Stimulated activated CD8-positive, alpha-beta memory T cell treated with anti-CD3 and anti-CD28 coated beads, Interleukin-12 subunit alpha, Interleukin-12 subunit beta, amount 100 ng/mL, for 24 hours (primary cell): Measurements from ENCODE around the gene GPANK1.

Source experiments
- DNase-seq: peaks from one replicate; pipeline ENCODE4 v3.0.0-alpha.2; 2020; ENCODE audit errors: extremely low read depth

GPANK1 gene

GRCh38 chr6:31639449-31639861 lies 25.3 kb downstream of the GPANK1 start:
- DNase-seq = no peak

GRCh38 chr6:31639043-31639442 lies 25.8 kb downstream of the GPANK1 start:
- DNase-seq = no peak

- no peak for DNase-seq
These were observed 27.9 kb downstream of the GPANK1 start for GRCh38 chr6:31636698-31637596.

GRCh38 chr6:31634969-31635575 lies 29.7 kb downstream of the GPANK1 start:
- no peak for DNase-seq

GRCh38 chr6:31634131-31634530 lies 30.7 kb downstream of the GPANK1 start:
- DNase-seq = no peak

GRCh38 chr6:31633447-31633846 lies 31.4 kb downstream of the GPANK1 start:
- no peak for DNase-seq

GRCh38 chr6:31632279-31632946 lies 32.4 kb downstream of the GPANK1 start:
- DNase-seq = no peak

GRCh38 chr6:31631681-31632278 lies 33.0 kb downstream of the GPANK1 start:
- no peak for DNase-seq

- no peak for DNase-seq
These were observed 33.6 kb downstream of the GPANK1 start for GRCh38 chr6:31631209-31631608.

- no peak for DNase-seq
These were observed 34.4 kb downstream of the GPANK1 start for GRCh38 chr6:31630177-31630934.

GRCh38 chr6:31629014-31629413 lies 35.8 kb downstream of the GPANK1 start:
- no peak for DNase-seq

GRCh38 chr6:31627690-31628287 lies 37.0 kb downstream of the GPANK1 start:
- no peak for DNase-seq

- no peak for DNase-seq
These were observed 37.8 kb downstream of the GPANK1 start for GRCh38 chr6:31626952-31627351.

- DNase-seq = no peak
These were observed 40.7 kb downstream of the GPANK1 start for GRCh38 chr6:31624070-31624469.

- no peak for DNase-seq
These were observed 42.1 kb downstream of the GPANK1 start for GRCh38 chr6:31622684-31623091.

- no peak for DNase-seq
These were observed 42.8 kb downstream of the GPANK1 start for GRCh38 chr6:31621991-31622390.

GRCh38 chr6:31621320-31621939 lies 43.4 kb downstream of the GPANK1 start:
- no peak for DNase-seq

- peak; percentile 61 for DNase-seq
These were observed 44.0 kb downstream of the GPANK1 start, which contains the start of gene PRRC2A for GRCh38 chr6:31620586-31621319. Gene PRRC2A, plus strand, starts transcription at chr6:31620715. Its CDS starts 2,075 bp downstream, at chr6:31622790.

GRCh38 chr6:31619805-31620585 lies 44.8 kb downstream of the GPANK1 start:
- peak; percentile 91 for DNase-seq
